Esophagus (tissue), 2 donors: ENCODE data around the gene ABHD5. TPM values are rescaled to one million over a fixed set of nuclear protein-coding genes. Genes with fewer than 3 reads are reported as not detected.
"Not testable (repeated sequence)": the region's sequence is repeated elsewhere in the genome, so short reads cannot be mapped to it uniquely, and the experiment has no call there.

ENCODE experiments used
- H3K27ac ChIP-seq, 2 donors: one replicate each; pipeline ENCODE4 v1.5.1; 2013; ENCODE audit warnings: low read depth in 2 of 2, mild to moderate bottlenecking in 2 of 2, inconsistent platforms in 1 of 2, low read length in 1 of 2, moderate library complexity in 1 of 2
- H3K27me3 ChIP-seq, 2 donors: one replicate each; pipeline ENCODE4 v1.6.1; 2013; ENCODE audit warnings: low read length in 2 of 2, control low read depth in 1 of 2, mild to moderate bottlenecking in 1 of 2; ENCODE audit not compliant: insufficient read depth in 2 of 2, control insufficient read depth in 1 of 2
- H3K36me3 ChIP-seq, 2 donors: one replicate each; pipeline ENCODE4 v1.6.1; 2013; ENCODE audit warnings: low read length in 1 of 2; ENCODE audit not compliant: control insufficient read depth in 2 of 2, insufficient read depth in 2 of 2
- H3K4me1 ChIP-seq, 2 donors: one replicate each; pipeline ENCODE4 v1.6.1; 2013; ENCODE audit warnings: low read length in 1 of 2; ENCODE audit not compliant: control insufficient read depth in 2 of 2, insufficient read depth in 2 of 2
- H3K4me3 ChIP-seq, 2 donors: one replicate each; pipeline ENCODE4 v1.5.1; 2013; ENCODE audit warnings: low read length in 2 of 2, mild to moderate bottlenecking in 2 of 2, low read depth in 1 of 2, moderate library complexity in 1 of 2
- H3K9me3 ChIP-seq, 2 donors: one replicate each; pipeline ENCODE4 v1.6.1; 2013; ENCODE audit warnings: mild to moderate bottlenecking in 2 of 2, low read depth in 1 of 2, low read length in 1 of 2, moderate library complexity in 1 of 2; ENCODE audit not compliant: control insufficient read depth in 2 of 2, insufficient read depth in 1 of 2
- WGBS, 2 donors: extraction: QIAGEN DNeasy Blood & Tissue Kit; methylation state at CpG; one replicate each; pipeline ENCODE4 v1.1.7; 2013; 5-methylcytosine and 5-hydroxymethylcytosine counted together
- polyA plus RNA-seq, 2 donors: library from polyadenylated mRNA; stranded (reverse); fragments of 200-250 nt; gene quantifications; one replicate each; pipeline ENCODE4 v1.2.3, GENCODE V29; 2013
- donor health status: healthy with polysubstance abuse.
- donor health status: Bipolar disorder and iron deficiency.

Gene ABHD5
- polyA plus RNA-seq, 2 donors: 32.1 to 40.0 TPM

- Histone ChIP-seq H3K36me3 (no peaks in the 10 kb centered on the region), H3K27me3 (no peaks in the 10 kb centered on the region), H3K4me1 (no peaks in the 10 kb centered on the region), H3K4me3 (no peak overlapping the region), H3K27ac (no peak overlapping the region), H3K9me3 (no peaks in the 10 kb centered on the region)
- 85 to 86% methylated on average over 13 of the region's 13 CpGs for WGBS, 2 donors
Measured at GRCh38 chr3:43659250-43659880, 31.4 kb upstream of the ABHD5 start.

DNA sequence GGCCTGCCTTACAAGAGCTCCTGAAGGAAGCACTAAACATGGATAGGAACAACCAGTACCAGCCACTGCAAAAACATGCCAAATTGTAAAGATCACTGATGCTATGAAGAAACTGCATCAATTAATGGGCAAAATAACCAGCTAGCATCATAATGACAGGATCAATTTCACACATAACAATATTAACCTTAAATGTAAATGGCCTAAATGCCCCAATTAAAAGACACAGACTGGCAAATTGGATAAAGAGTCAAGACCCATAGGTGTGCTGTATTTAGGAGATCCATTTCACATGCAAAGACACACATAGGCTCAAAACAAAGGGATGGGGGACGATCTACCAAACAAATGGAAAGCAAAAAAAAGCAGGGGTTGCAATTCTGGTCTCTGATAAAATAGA lies 29.4 kb upstream of the ABHD5 start:
- H3K27me3 ChIP-seq, H3K4me1 ChIP-seq, H3K9me3 ChIP-seq, H3K27ac ChIP-seq, H3K4me3 ChIP-seq, H3K36me3 ChIP-seq: not testable (repeated sequence)
- WGBS, 2 donors: 62 to 84% methylated on average over 1 of the region's 1 CpG

- not testable (repeated sequence) for H3K27ac ChIP-seq, H3K27me3 ChIP-seq, H3K4me3 ChIP-seq, H3K4me1 ChIP-seq, H3K36me3 ChIP-seq, H3K9me3 ChIP-seq
- 96% methylated on average over 3 of the region's 3 CpGs for WGBS, 2 donors
Measured at GRCh38 chr3:43665011-43665410, 25.7 kb upstream of the ABHD5 start.

- H3K27ac ChIP-seq: no peak overlapping the region
- H3K36me3 ChIP-seq: no peaks in the 10 kb centered on the region
- H3K27me3 ChIP-seq: no peaks in the 10 kb centered on the region
- H3K9me3 ChIP-seq: no peaks in the 10 kb centered on the region
- H3K4me1 ChIP-seq: no peaks in the 10 kb centered on the region
- 86 to 94% methylated on average over 5 of the region's 5 CpGs for WGBS, 2 donors
- H3K4me3 ChIP-seq: no peak overlapping the region
Measured at GRCh38 chr3:43670635-43671522, 19.9 kb upstream of the ABHD5 start.

- no peak overlapping the region for H3K4me3 ChIP-seq
- no peaks in the 10 kb centered on the region for H3K27me3 ChIP-seq
- H3K9me3 ChIP-seq: no peaks in the 10 kb centered on the region
- no peak overlapping the region for H3K27ac ChIP-seq
- no peaks in the 10 kb centered on the region for H3K36me3 ChIP-seq
- WGBS, 2 donors: 73 to 74% methylated on average over 3 of the region's 3 CpGs
- no peaks in the 10 kb centered on the region for H3K4me1 ChIP-seq
Measured at GRCh38 chr3:43674345-43675085, 16.2 kb upstream of the ABHD5 start.

DNA sequence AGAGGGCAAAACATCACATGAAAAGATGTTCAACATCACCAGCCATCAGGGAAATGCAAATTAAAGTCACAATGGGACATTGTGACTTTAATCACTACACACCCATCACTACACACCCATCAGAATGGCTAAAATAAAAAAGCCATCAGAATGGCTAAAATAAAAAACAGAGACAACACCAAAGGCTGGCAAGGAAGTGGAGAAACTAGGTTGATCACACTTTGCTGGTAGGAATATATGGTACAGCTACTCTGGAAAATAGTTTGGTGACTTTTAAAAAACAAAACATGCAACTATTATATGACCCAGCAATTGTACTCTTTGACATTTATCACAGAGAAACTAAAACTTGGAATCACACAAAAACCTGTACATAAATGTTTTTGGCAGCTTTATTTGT lies 15.1 kb upstream of the ABHD5 start:
- Histone ChIP-seq H3K4me1 (no peaks in the 10 kb centered on the region), H3K36me3 (no peaks in the 10 kb centered on the region), H3K27ac (no peak overlapping the region), H3K9me3 (no peaks in the 10 kb centered on the region), H3K4me3 (no peak overlapping the region), H3K27me3 (no peaks in the 10 kb centered on the region)

- H3K4me1 ChIP-seq: no peaks in the 10 kb centered on the region
- no peak overlapping the region for H3K27ac ChIP-seq
- no peaks in the 10 kb centered on the region for H3K36me3 ChIP-seq
- H3K27me3 ChIP-seq: no peaks in the 10 kb centered on the region
- H3K4me3 ChIP-seq: no peak overlapping the region
- 36 to 77% methylated on average over 1 of the region's 1 CpG for WGBS, 2 donors
- H3K9me3 ChIP-seq: no peaks in the 10 kb centered on the region
Measured at GRCh38 chr3:43676441-43676840, 14.3 kb upstream of the ABHD5 start.

GRCh38 chr3:43678375-43678774 lies 12.4 kb upstream of the ABHD5 start:
- H3K27ac ChIP-seq, H3K4me1 ChIP-seq, H3K9me3 ChIP-seq, H3K36me3 ChIP-seq, H3K4me3 ChIP-seq, H3K27me3 ChIP-seq: not testable (repeated sequence)
- WGBS, 2 donors: 93 to 95% methylated on average over 8 of the region's 8 CpGs

DNA sequence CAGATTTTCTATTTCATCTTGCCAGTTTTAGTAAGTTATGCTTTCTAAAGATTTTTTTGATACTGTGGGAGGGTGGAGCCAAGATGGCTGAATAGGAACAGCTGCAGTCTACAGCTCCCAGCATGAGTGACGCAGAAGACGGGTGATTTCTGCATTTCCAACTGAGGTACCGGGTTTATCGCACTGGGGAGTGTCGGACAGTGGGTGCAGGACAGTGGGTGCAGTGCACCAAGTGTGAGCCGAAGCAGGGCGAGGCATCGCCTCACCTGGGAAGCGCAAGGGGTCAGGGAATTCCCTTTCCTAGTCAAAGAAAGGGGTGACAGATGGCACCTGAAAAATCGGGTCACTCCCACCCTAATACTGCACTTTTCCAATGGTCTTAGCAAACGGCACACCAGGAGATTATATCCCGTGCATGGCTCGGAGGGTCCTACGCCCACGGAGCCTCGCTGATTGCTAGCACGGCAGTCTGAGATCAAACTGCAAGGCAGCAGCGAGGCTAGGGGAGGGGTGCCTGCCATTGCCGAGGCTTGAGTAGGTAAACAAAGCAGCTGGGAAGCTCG lies 11.8 kb upstream of the ABHD5 start:
- H3K4me3 ChIP-seq, H3K9me3 ChIP-seq, H3K4me1 ChIP-seq, H3K27ac ChIP-seq, H3K36me3 ChIP-seq, H3K27me3 ChIP-seq: not testable (repeated sequence)
- 95 to 97% methylated on average over 20 of the region's 20 CpGs for WGBS, 2 donors
